NCI-H2227 treated with DMSO at 0.1 percent for 48 hours (cell line): ENCODE results near the gene TADA2A.
"Not testable (repeated sequence)": the region's sequence is repeated elsewhere in the genome, so short reads cannot be mapped to it uniquely, and the experiment has no call there.

Experiments used
- DNase-seq: peaks from one replicate; lab custom pipeline; 2025; lab: John Stamatoyannopoulos, UW

TADA2A gene

DNA sequence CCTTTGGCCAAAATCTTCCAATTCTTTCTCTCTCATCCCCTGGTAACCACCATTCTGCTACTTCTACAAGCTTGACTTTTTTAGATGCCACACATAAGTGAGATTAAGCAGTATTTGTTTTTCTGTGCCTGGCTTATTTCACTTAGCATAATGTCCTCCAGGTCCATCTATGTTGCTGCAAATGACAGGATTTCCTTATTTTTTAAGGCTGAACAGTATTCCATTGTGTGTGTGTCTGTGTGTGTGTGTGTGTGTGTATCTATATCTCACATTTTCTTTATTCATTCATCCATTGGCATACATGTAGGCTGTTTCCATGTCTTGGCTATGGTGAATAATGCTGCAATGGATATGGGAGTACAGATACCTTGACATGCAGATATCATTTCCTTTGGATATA lies 6.2 kb upstream of the TADA2A start:
- DNase-seq, result no peak

DNA sequence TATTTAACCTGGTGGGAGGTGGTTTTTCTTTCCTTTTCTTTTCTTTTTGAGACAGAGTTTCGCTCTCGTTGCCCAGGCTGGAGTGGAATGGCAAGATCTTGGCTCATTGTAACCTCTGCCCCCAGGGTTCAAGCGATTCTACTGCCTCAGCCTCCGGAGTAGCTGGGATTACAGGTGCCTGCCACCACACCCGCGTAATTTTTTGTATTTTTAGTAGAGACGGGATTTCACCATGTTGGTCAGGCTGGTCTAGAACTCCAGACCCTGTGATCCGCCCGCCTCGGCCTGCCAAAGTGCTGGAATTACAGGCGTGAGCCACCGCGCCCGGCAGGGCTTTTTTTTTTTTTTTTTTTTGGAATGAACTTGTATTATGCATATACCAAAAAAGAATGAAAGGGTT lies 1.2 kb upstream of the TADA2A start:
- DNase-seq, result not testable (repeated sequence)

DNA sequence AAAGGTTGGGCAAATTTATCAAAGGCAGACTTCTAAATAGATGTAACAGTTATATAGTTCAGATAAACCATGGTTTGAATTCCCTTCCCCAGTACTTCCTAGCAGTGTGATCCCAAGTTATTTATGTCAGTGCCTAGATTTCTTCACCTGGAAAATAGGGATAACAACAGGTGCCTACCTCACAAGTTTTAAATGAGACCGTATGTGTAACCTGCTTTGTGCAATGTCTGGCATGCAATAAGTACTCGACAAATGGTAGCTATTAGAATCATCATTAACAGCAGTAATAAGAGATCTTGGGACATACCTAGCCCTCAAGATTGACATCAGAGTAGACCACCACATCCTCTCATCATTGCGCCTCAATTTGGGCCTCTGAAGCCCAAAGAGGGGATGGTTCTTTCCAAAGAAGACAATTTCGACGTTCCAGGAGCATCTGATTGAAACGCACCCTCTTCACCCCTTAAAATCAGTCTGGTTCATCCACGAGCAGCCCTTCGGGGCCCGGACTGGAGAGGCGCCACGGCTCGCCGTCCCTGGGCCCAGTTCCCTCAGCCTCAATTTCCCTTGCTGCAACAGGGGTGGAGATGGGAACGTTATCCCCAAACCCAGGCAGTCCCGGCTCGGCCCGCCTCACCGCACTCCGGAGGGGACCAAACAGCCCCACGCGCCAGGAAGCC lies 591 bp upstream of the TADA2A start:
- DNase-seq, result peak; percentile 41

GRCh38 chr17:37408145-37408479 lies 1.4 kb downstream of the TADA2A start:
- not testable (repeated sequence) for DNase-seq

DNA sequence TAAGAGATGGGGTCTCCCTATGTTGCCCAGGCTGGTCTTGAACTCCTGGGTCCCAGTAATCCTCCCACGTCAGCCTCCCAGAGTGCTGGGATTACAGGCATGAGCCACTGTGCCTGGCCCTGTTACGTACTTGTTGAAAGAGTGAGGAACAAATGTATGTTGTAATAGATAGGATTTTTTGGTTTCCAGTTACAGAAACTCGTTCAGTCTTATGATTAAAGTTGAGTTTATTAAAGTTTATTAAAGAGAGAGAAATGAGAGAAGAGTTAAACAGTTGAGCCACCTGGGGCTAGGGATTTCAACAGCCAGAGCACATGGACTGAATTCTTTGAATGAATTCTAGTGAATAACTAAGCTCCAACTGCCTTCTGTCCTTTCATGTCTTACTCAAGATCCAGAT lies 3.7 kb downstream of the TADA2A start:
- DNase-seq, result no peak

DNA sequence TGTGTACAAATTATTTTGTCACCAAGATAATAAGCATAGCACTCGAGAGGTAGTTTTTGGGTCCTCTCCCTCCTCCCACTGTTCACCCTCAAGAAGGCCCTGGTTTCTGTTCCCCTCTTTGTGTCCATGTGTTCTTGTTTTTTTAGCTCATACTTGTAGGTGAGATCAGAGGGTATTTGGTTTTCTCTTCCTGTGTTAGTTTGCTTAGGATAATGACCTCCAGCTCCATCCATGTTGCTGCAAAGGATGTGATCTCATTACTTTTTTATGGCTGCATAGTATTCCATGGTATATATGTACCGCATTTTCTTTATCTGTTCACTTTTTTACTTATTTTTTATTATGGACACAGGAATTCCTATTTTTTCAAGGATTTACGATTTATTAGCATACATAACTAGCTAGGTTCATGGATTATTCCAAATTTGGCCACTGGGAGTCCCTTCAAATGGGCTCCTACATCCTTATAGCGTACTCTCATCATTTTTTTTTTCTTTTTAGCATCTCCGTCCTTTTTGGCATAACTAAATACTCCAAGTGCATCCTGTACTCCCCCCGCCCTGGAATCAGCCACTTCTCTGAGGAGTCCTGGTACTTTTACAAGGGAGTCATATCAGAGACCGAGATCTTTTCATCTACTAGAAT lies 7.3 kb downstream of the TADA2A start:
- no peak for DNase-seq

DNA sequence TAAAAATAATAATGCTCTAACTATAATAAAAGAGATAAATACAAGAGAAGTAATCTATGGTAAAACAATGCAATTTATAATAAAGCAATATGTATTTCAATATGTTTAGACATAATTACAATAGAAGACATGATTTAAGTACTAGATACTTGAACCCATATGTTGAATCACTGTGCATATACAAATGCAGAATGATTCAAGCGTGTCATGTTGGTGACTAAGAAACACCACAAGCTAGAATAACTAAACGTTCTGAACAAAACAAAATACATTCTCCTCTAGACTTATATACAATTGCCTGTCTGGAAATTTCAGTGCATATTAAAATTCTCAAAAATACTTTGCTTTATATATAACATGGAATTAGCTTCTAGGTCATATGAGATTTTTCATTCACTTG lies 11.2 kb downstream of the TADA2A start:
- no peak for DNase-seq

- DNase-seq, result no peak
Measured at GRCh38 chr17:37422971-37423625, 16.4 kb downstream of the TADA2A start.

- DNase-seq, result no peak
Measured at GRCh38 chr17:37425268-37425667, 18.6 kb downstream of the TADA2A start.

- DNase-seq, result no peak
Measured at GRCh38 chr17:37429039-37429438, 22.4 kb downstream of the TADA2A start.

DNA sequence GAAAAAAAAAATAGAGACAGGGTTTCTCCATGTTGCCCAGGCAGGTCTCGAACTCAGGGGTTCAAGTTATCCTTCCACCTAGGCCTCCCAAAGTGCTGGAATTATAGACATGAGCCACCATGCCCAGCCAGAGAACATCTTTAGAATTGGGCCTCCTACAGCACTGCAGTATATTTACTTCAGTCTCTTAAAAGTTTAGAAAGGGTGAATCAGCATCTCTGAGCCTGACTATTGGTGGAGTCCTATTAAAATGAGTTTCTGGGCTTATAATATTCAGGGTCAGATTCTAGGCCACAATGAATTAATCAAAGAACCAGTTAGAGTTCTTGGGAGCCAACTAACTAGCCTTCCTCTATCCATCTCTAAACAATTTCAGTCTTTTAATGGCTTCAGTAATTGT lies 22.8 kb downstream of the TADA2A start:
- no peak for DNase-seq

DNA sequence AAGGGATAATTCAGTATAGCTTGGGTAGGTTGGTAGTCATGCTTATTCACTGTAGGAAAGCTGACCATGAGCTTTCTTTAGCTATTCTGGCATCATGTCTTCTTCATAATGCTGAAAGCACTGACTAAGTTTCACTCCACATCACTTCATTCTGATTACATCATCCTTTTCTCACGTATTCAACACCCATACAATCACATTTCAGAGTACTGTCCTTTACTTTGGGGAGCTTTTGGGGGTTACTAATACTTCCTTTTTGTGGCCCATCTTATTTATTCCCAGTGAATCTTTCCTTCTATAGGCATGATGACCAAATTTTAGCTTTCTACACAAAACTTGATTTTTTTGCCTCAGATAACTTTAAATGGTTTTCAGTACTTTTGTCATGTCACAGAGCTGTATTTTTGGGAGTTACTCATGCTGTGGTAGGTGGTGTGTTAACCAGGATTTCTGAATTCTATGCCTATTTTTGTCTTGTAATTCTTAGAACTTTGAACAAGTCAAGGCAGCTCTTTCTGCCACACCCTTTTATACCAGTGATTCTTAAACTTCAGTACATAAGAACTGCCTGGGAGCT lies 23.5 kb downstream of the TADA2A start:
- no peak for DNase-seq

- no peak for DNase-seq
Measured at GRCh38 chr17:37432671-37433070, 26.0 kb downstream of the TADA2A start.

DNA sequence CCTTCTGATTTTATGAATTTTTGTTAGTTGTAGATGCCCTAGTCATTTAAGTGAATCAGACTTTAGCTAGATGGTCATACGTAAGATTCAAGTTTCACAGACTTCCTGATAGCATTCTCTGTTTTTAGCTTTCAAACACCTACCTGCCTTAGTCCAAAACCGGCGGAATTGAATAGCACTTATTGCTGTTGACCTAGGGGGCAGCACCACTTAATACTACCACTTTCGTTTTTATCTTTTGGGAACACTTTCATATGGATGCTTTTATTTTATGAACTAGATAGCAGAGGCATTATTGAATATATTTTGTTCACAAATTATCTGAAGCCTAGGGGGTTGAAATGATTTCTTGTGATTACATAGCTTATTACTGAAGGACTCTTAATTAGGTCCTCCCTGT lies 31.5 kb downstream of the TADA2A start:
- no peak for DNase-seq

DNA sequence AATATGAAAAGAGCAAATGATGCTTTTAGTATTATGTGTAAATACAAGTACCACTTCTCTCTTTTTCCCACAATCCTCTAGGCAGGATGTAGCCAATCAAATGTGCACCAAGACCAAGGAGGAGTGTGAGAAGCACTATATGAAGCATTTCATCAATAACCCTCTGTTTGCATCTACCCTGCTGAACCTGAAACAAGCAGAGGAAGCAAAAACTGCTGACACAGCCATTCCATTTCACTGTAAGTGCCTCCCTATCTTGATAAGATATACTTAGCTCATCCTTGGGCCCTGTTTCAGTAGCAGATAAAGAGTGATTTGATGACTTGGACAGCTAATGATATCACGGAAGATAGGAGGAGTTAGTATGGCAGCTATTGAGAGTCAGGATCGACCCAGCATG lies 33.7 kb downstream of the TADA2A start:
- no peak for DNase-seq

DNA sequence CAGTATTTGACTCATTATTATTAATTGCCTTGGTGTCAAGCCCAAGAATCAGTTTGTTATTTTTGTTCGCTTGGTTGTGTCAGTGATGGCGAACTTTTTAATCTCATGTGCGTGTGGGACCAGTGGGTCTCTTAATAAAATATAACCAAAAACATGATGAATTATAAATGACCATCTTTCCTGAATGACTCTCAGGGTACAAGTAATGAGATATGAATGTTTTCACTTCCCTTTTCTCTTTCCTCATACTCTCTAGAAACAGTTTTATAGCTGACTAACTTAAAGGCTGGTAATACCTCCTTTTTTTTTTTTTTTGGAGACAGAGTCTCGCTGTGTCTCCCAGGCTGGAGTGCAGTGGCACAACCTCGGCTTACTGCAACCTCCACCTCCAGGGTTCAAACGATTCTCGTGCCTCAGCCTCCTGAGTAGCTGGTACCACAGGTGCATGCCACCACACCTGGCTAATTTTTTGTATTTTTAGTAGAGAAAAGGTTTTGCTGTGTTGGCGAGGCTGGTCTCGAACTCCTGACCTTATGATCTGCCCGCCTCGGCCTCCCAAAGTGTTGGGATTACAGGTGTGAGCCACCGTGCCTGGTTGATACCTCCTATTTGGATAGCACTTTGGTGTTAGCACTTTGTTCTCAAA lies 34.8 kb downstream of the TADA2A start:
- not testable (repeated sequence) for DNase-seq

- no peak for DNase-seq
Measured at GRCh38 chr17:37446027-37446426, 39.3 kb downstream of the TADA2A start.

DNA sequence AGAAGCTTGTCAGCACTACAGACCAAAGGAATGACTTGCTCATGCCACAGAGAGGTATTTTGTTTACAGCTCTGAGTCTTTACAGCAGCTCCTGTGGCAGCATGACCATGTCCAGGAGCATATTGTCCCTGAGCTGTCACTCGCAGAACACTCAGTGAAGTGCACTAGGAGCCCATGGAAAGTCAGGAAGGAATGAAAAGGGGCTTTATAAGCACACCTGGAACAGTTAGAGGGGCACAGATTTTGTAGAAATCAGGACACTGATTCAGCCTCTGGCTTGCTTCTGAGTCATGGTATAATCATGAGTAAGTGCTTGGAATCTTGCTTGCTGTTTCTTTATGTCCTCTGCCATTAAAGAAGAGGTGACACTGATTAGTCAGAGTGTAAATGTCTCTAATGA lies 41.0 kb downstream of the TADA2A start:
- no peak for DNase-seq

GRCh38 chr17:37450112-37450511 lies 43.4 kb downstream of the TADA2A start:
- no peak for DNase-seq

- not testable (repeated sequence) for DNase-seq
Measured at GRCh38 chr17:37457801-37458200, 51.1 kb downstream of the TADA2A start.

- DNase-seq, result no peak
Measured at GRCh38 chr17:37458805-37459204, 52.1 kb downstream of the TADA2A start.

DNA sequence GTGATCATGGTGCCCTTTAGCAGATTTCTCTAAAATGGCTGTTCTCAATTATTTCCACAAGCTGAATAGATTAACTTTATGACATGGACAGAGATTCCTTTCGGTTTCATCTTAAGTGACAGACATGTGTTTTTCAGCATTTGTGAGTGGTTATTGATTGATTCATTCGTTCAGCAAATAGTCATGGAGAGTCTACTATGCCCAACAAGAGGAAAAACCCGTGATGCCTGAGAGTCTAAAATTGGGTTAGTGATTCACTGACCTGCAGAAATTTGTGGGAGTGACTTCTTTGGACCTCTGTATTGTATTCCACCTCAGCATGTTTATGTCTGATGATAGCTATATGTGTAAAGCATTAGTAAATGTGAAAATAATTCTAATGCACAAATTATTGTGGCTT lies 55.0 kb downstream of the TADA2A start:
- no peak for DNase-seq

DNA sequence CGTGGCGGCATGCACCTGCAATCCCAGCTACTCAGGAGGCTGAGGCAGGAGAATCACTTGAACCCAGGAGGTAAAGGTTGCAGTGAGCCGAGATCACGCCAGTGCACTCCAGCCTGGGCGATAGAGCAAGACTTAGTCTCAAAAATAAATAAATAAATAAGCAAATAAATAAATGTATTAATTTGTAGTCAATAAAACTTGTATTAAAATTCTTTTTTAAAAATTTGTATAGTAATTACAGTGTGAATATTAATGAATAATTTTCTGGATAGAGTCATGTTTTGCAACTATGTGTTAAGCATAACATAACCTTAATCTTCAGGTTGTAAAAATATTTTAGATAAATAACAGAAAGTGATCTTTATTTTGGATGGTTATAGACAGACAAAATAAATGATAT lies 55.8 kb downstream of the TADA2A start:
- no peak for DNase-seq
